ENCODE data around the gene SNRPB.

SNRPB gene

DNA sequence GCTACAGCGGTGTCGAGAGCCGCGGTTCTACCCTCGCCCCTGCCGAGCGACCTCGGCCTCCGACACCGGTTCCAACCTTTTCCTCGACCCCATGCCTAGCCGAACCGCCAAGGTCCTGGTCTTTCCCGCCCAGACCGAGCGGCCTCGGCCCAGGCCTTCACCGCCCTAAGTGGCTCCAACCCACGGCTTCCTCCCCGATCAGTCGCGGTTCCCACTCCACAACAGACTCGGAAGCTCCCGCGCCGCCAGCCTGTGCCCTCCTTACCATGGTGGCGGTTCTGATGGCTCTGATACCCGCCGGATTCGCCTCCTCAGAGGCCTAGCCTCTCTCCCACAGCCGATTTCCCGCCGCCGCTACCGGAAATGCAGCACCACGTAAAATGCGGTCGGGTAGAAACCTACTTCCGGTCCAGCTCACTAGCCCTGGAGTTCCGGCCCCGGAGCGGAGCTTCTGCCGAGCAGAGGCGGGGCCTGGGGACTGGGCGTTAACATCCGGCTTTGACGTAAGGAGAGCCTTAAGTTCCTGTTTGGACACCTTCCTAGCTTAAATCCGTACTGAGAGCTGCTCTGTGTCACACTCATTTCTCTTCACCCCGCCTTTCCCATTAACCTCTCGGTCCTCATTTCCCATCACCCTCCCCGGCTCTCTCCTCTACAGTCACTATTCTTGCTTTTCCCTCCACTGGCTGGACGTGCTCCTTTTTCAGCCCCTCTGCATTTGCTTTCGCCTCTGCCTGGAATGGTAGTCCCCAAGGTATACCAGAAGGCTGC, at the start of gene SNRPB:
Gene SNRPB, minus strand, starts transcription at position 367 of the 771 bp plus-strand sequence. Its CDS starts 99 bp downstream, at position 268.
- Histone ChIP-seq H3K36me3 (ENCODE audit: control insufficient read depth in 1 of 2, insufficient read depth in 2 of 2, low read length in 2 of 2) (peaks cover 18 to 19% of the 10 kb centered on the region in 2 donors), H3K9me3 (ENCODE audit: control insufficient read depth in 1 of 2, low read length in 2 of 2) (no peaks in the 10 kb centered on the region), H3K4me3 (ENCODE audit: low read depth in 1 of 2, low read length in 2 of 2) (peak within 1 kb of the TSS; percentile 82 to 91), H3K9ac (ENCODE audit: low read depth in 1 of 2, low read length in 2 of 2) (peak within 1 kb of the TSS; percentile 89 to 90), H3K27me3 (ENCODE audit: control insufficient read depth in 1 of 2, insufficient read depth in 2 of 2, low read length in 2 of 2) (no peaks in the 10 kb centered on the region), H3K4me1 (ENCODE audit: control insufficient read depth in 1 of 2, insufficient read depth in 2 of 2, low read length in 2 of 2) (peaks cover 16 to 21% of the 10 kb centered on the region in 2 donors), H3K27ac (ENCODE audit: low read depth, low read length) (peak within 1 kb of the TSS; percentile 92)

DNA sequence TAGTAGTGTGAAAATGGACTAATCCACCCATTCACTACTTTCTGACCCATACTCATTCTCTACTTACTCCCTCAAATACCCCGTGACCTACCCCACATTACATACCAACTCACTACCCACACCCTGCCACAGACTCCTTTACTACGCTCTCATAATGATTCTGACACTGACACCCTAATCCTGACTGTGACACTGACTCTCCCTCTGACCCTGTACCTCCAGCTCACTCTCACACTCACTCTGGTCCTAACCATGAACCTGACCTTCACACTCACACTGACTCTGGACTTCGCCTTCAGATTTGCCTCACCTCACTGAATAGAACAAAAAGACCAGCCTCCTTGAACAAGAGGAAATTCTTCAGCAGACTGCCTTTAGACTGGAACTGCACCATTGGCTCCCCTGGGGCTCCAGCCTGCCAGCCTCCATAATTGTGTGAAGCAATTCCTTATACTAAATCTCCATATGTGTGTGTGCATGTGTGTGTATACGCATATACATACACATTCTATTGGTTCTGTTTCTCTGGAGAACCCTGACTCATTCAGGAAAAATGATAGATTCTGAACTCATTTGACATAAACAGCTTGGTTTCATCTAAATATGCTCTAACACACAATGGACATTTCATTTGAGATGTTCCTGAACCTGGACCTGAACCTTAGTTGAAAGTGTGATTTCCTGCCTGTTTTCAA, 48.7 kb upstream of the SNRPB start:
- Histone ChIP-seq H3K27me3 (ENCODE audit: control insufficient read depth in 1 of 2, insufficient read depth in 2 of 2, low read length in 2 of 2) (no peaks in the 10 kb centered on the region), H3K27ac (ENCODE audit: low read depth, low read length) (no peak overlapping the region), H3K36me3 (ENCODE audit: control insufficient read depth in 1 of 2, insufficient read depth in 2 of 2, low read length in 2 of 2) (no peaks in the 10 kb centered on the region), H3K9ac (ENCODE audit: low read depth in 1 of 2, low read length in 2 of 2) (no peak overlapping the region), H3K4me3 (ENCODE audit: low read depth in 1 of 2, low read length in 2 of 2) (no peak overlapping the region), H3K4me1 (ENCODE audit: control insufficient read depth in 1 of 2, insufficient read depth in 2 of 2, low read length in 2 of 2) (peaks cover 3 to 11% of the 10 kb centered on the region in 2 donors), H3K9me3 (ENCODE audit: control insufficient read depth in 1 of 2, low read length in 2 of 2) (no peaks in the 10 kb centered on the region)

GRCh38 chr20:2518558-2518957, 48.0 kb upstream of the SNRPB start:
- Histone ChIP-seq H3K4me3 (ENCODE audit: low read depth in 1 of 2, low read length in 2 of 2) (no peak overlapping the region), H3K36me3 (ENCODE audit: control insufficient read depth in 1 of 2, insufficient read depth in 2 of 2, low read length in 2 of 2) (no peaks in the 10 kb centered on the region), H3K9ac (ENCODE audit: low read depth in 1 of 2, low read length in 2 of 2) (no peak overlapping the region), H3K4me1 (ENCODE audit: control insufficient read depth in 1 of 2, insufficient read depth in 2 of 2, low read length in 2 of 2) (peaks cover 0 to 11% of the 10 kb centered on the region in 2 donors), H3K27ac (ENCODE audit: low read depth, low read length) (no peak overlapping the region), H3K27me3 (ENCODE audit: control insufficient read depth in 1 of 2, insufficient read depth in 2 of 2, low read length in 2 of 2) (no peaks in the 10 kb centered on the region), H3K9me3 (ENCODE audit: control insufficient read depth in 1 of 2, low read length in 2 of 2) (no peaks in the 10 kb centered on the region)

DNA sequence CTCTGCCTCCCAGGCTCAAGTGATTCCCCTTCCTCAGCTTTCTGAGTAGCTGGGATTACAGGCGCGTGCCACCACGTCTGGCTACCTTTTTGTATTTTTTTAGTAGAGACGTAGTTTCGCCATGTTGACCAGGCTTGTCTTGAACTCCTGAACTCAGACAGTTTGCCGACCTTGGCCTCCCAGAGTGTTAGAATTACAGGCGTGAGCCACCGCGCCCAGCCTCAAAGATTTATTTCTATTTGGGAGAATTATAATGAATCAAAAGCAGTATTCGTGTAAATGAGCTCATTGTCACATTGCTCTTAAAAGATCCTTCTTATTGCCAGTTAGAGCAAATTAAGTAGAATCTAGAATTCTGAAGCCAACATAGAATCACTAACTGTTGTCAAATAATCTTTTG, 47.5 kb upstream of the SNRPB start:
- Histone ChIP-seq H3K4me1 (ENCODE audit: control insufficient read depth in 1 of 2, insufficient read depth in 2 of 2, low read length in 2 of 2) (peaks cover 0 to 11% of the 10 kb centered on the region in 2 donors), H3K4me3 (ENCODE audit: low read depth in 1 of 2, low read length in 2 of 2) (no peak overlapping the region), H3K9me3 (ENCODE audit: control insufficient read depth in 1 of 2, low read length in 2 of 2) (no peaks in the 10 kb centered on the region), H3K9ac (ENCODE audit: low read depth in 1 of 2, low read length in 2 of 2) (no peak overlapping the region), H3K27ac (ENCODE audit: low read depth, low read length) (no peak overlapping the region), H3K36me3 (ENCODE audit: control insufficient read depth in 1 of 2, insufficient read depth in 2 of 2, low read length in 2 of 2) (no peaks in the 10 kb centered on the region), H3K27me3 (ENCODE audit: control insufficient read depth in 1 of 2, insufficient read depth in 2 of 2, low read length in 2 of 2) (no peaks in the 10 kb centered on the region)

- H3K9me3 ChIP-seq (ENCODE audit: control insufficient read depth in 1 of 2, low read length in 2 of 2) = no peaks in the 10 kb centered on the region
- H3K27ac ChIP-seq (ENCODE audit: low read depth, low read length) = no peak overlapping the region
- no peaks in the 10 kb centered on the region for H3K27me3 ChIP-seq (ENCODE audit: control insufficient read depth in 1 of 2, insufficient read depth in 2 of 2, low read length in 2 of 2)
- no peak overlapping the region for H3K9ac ChIP-seq (ENCODE audit: low read depth in 1 of 2, low read length in 2 of 2)
- no peaks in the 10 kb centered on the region for H3K36me3 ChIP-seq (ENCODE audit: control insufficient read depth in 1 of 2, insufficient read depth in 2 of 2, low read length in 2 of 2)
- no peak overlapping the region for H3K4me3 ChIP-seq (ENCODE audit: low read depth in 1 of 2, low read length in 2 of 2)
- H3K4me1 ChIP-seq (ENCODE audit: control insufficient read depth in 1 of 2, insufficient read depth in 2 of 2, low read length in 2 of 2) = peaks cover 0 to 3% of the 10 kb centered on the region in 2 donors
Measured at GRCh38 chr20:2516399-2516798, 45.8 kb upstream of the SNRPB start.

DNA sequence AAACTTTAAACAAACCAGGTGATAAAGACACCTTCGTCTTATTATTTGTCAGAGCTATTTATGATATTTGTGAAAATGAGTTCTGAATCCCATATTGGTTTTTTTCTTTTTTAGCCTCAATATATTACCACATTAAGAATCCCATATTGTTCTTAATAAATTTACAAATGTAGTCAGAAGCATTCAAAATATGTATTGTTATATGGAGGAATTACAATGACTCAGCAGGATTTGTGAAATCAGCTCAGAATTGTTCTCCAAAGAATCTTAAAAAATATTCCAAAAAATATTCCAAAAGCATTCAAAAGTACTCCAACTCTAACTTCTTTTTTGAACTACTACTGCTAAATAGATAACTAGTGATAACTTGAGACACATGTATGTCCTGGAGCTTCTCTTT, 44.6 kb upstream of the SNRPB start:
- H3K36me3 ChIP-seq (ENCODE audit: control insufficient read depth in 1 of 2, insufficient read depth in 2 of 2, low read length in 2 of 2) = no peaks in the 10 kb centered on the region
- H3K9me3 ChIP-seq (ENCODE audit: control insufficient read depth in 1 of 2, low read length in 2 of 2) = no peaks in the 10 kb centered on the region
- no peak overlapping the region for H3K4me3 ChIP-seq (ENCODE audit: low read depth in 1 of 2, low read length in 2 of 2)
- H3K27ac ChIP-seq (ENCODE audit: low read depth, low read length) = no peak overlapping the region
- H3K9ac ChIP-seq (ENCODE audit: low read depth in 1 of 2, low read length in 2 of 2) = no peak overlapping the region
- no peaks in the 10 kb centered on the region for H3K27me3 ChIP-seq (ENCODE audit: control insufficient read depth in 1 of 2, insufficient read depth in 2 of 2, low read length in 2 of 2)
- no peaks in the 10 kb centered on the region for H3K4me1 ChIP-seq (ENCODE audit: control insufficient read depth in 1 of 2, insufficient read depth in 2 of 2, low read length in 2 of 2)

DNA sequence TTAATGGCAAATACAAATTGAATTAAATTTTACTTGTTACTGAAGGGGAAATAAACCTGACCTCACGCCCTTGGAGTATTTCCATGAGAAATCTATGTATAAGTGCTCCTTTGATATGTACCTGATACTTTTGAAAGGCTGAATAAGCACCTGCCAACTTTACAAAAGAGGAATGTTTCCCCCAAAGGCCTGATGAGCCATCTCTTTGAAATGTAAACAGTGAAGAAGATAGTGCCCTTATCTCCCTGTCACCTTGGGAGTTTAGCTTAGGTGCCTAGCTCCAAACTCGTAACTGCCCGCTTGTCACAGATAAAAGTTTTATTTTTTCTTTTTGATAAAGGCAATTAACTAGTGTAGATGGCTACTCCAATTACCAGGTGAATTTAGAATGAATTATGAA, 39.2 kb upstream of the SNRPB start:
- Histone ChIP-seq H3K27ac (ENCODE audit: low read depth, low read length) (no peak overlapping the region), H3K27me3 (ENCODE audit: control insufficient read depth in 1 of 2, insufficient read depth in 2 of 2, low read length in 2 of 2) (no peaks in the 10 kb centered on the region), H3K36me3 (ENCODE audit: control insufficient read depth in 1 of 2, insufficient read depth in 2 of 2, low read length in 2 of 2) (no peaks in the 10 kb centered on the region), H3K9ac (ENCODE audit: low read depth in 1 of 2, low read length in 2 of 2) (no peak overlapping the region), H3K4me1 (ENCODE audit: control insufficient read depth in 1 of 2, insufficient read depth in 2 of 2, low read length in 2 of 2) (peaks cover 7% of the 10 kb centered on the region in 2 donors), H3K4me3 (ENCODE audit: low read depth in 1 of 2, low read length in 2 of 2) (no peak overlapping the region), H3K9me3 (ENCODE audit: control insufficient read depth in 1 of 2, low read length in 2 of 2) (no peaks in the 10 kb centered on the region)

GRCh38 chr20:2509468-2509781, 38.8 kb upstream of the SNRPB start:
- peaks cover 7% of the 10 kb centered on the region in 2 donors for H3K4me1 ChIP-seq (ENCODE audit: control insufficient read depth in 1 of 2, insufficient read depth in 2 of 2, low read length in 2 of 2)
- peak overlapping the region; percentile 75 to 87 for H3K9ac ChIP-seq (ENCODE audit: low read depth in 1 of 2, low read length in 2 of 2)
- no peaks in the 10 kb centered on the region for H3K36me3 ChIP-seq (ENCODE audit: control insufficient read depth in 1 of 2, insufficient read depth in 2 of 2, low read length in 2 of 2)
- peak overlapping the region; percentile 84 for H3K27ac ChIP-seq (ENCODE audit: low read depth, low read length)
- H3K4me3 ChIP-seq (ENCODE audit: low read depth in 1 of 2, low read length in 2 of 2) = peak overlapping the region; percentile 78 to 91
- H3K9me3 ChIP-seq (ENCODE audit: control insufficient read depth in 1 of 2, low read length in 2 of 2) = no peaks in the 10 kb centered on the region
- H3K27me3 ChIP-seq (ENCODE audit: control insufficient read depth in 1 of 2, insufficient read depth in 2 of 2, low read length in 2 of 2) = no peaks in the 10 kb centered on the region

- Histone ChIP-seq H3K27ac (ENCODE audit: low read depth, low read length) (peak within 1 kb of the TSS; percentile 84), H3K4me3 (ENCODE audit: low read depth in 1 of 2, low read length in 2 of 2) (peak within 1 kb of the TSS; percentile 78 to 91), H3K36me3 (ENCODE audit: control insufficient read depth in 1 of 2, insufficient read depth in 2 of 2, low read length in 2 of 2) (no peaks in the 10 kb centered on the region), H3K27me3 (ENCODE audit: control insufficient read depth in 1 of 2, insufficient read depth in 2 of 2, low read length in 2 of 2) (no peaks in the 10 kb centered on the region), H3K9ac (ENCODE audit: low read depth in 1 of 2, low read length in 2 of 2) (peak within 1 kb of the TSS; percentile 75 to 87), H3K9me3 (ENCODE audit: control insufficient read depth in 1 of 2, low read length in 2 of 2) (no peaks in the 10 kb centered on the region), H3K4me1 (ENCODE audit: control insufficient read depth in 1 of 2, insufficient read depth in 2 of 2, low read length in 2 of 2) (peaks cover 7% of the 10 kb centered on the region in 2 donors)
Measured at GRCh38 chr20:2508631-2509467, 38.3 kb upstream of the SNRPB start, which contains the start of gene ZNF343. Gene ZNF343 (minus strand): TSS chr20:2508915. CDS start chr20:2493895, 15,020 bp downstream.

All from duodenal mucosa (tissue), 2 donors.